ENCODE measurements around the gene FGF1. TPM values are rescaled to one million over a fixed set of nuclear protein-coding genes. Genes with fewer than 3 reads are reported as not detected.

The FGF1 gene
- total and polyA plus RNA-seq, 2 donors (not counting 3 experiments of a cell fraction or from before 2014, with no cell fraction given), result not detected

GRCh38 chr5:142547445-142548380, 138.2 kb downstream of the FGF1 start:
- Histone ChIP-seq H2AFZ (ENCODE audit: low read depth, low read length) (no peak overlapping the region), H3K9me3 (replicated peaks; ENCODE audit: control insufficient read depth, insufficient read depth, low read length) (no peaks in the 10 kb centered on the region), H3K36me3 (ENCODE audit: control insufficient read depth in 2 of 2, extremely low read depth in 1 of 2, insufficient read depth in 2 of 2, low read length in 2 of 2) (no peaks in the 10 kb centered on the region), H3K27ac (ENCODE audit: insufficient read depth, low read depth, low read length) (peak overlapping the region; percentile 43), H3K4me2 (ENCODE audit: insufficient read depth, low read length) (no peak overlapping the region), H4K20me1 (replicated peaks; ENCODE audit: control insufficient read depth, extremely low read depth, insufficient read depth, low read length) (no peaks in the 10 kb centered on the region), H3K4me3 (replicated peaks in 1 of 3; ENCODE audit: insufficient read depth in 1 of 3, low read depth in 1 of 3, low read length in 3 of 3) (no peak overlapping the region), H3K79me2 (ENCODE audit: control insufficient read depth, insufficient read depth, low read length) (no peaks in the 10 kb centered on the region), H3K9ac (replicated peaks; ENCODE audit: extremely low read depth, insufficient read depth, low read length) (no peak overlapping the region), H3K27me3 (ENCODE audit: control insufficient read depth in 2 of 2, insufficient read depth in 2 of 2, low read length in 2 of 2) (no peaks in the 10 kb centered on the region), H3K9me1 (replicated peaks; ENCODE audit: control insufficient read depth, extremely low read depth, insufficient read depth, low read length) (no peaks in the 10 kb centered on the region), H3K4me1 (ENCODE audit: control insufficient read depth, extremely low read depth, insufficient read depth, low read length) (peaks cover 45% of the 10 kb centered on the region)
- DNase-seq (ENCODE audit: low read depth, low spot score) (no peak), FAIRE-seq (no peak)
- ChIA-PET CTCF (interaction anchor here (0.9 to 12.7 kb wide), 27 partner anchors 34 to 399 kb away, joined by 3 to 128 read pairs (median 5); partner anchors contain the start of gene SPRY4), POLR2A (interaction anchor here (1.1 kb wide), 1 partner anchor 191 kb away, joined by 3 read pairs; no protein-coding TSS in a partner anchor)
- no TSS peak for BruUV-seq (replicated peaks)
- no peak for TF ChIP-seq EZH2 (IDR thresholded peaks at IDR 0.05; ENCODE audit: borderline replicate concordance, low read depth, low read length, severe bottlenecking)
- no peak for TF ChIP-seq MAX (IDR thresholded peaks at IDR 0.05; ENCODE audit: insufficient read depth, insufficient read length)
- no peak for TF ChIP-seq POLR2AphosphoS5 (IDR thresholded peaks at IDR 0.05; ENCODE audit: insufficient read depth, low read depth, low read length)
- TF ChIP-seq JUN (IDR thresholded peaks at IDR 0.05; ENCODE audit: borderline replicate concordance, insufficient read depth, insufficient read length, low read depth), result no peak
- TF ChIP-seq CTCF (IDR thresholded peaks at IDR 0.05; ENCODE audit: extremely low read depth in 1 of 2, insufficient read depth in 1 of 2, low read depth in 1 of 2, low read length in 2 of 2), result no peak
- no peak for TF ChIP-seq GATA2 (IDR thresholded peaks at IDR 0.05; ENCODE audit: insufficient read depth, insufficient read length, low read depth, low read length)
- TF ChIP-seq FOS (IDR thresholded peaks at IDR 0.05; ENCODE audit: borderline replicate concordance, insufficient read depth, low read length), result no peak
- no peak for TF ChIP-seq POLR2A (IDR thresholded peaks at IDR 0.05; ENCODE audit: low read depth, low read length)
- no peak for TF ChIP-seq MYC (IDR thresholded peaks at IDR 0.05; ENCODE audit: low read depth, low read length)
- dilution Hi-C loops (cut with MboI; ENCODE audit: extremely low pct_ligation_motif_present, low sequenced_read_pairs) (loop anchor here (5.0 kb wide), 1 partner anchor 395 kb away; no protein-coding TSS in a partner anchor), intact Hi-C loops (cut with micrococcal nuclease) (loop anchor here (1.0 to 5.0 kb wide), 10 partner anchors 75 to 395 kb away; partner anchors contain the start of gene SPRY4)

Data from endothelial cell of umbilical vein (primary cell).